H9 (cell line): ENCODE data around the gene LRMDA. TPM values are rescaled to one million over a fixed set of nuclear protein-coding genes. Genes with fewer than 3 reads are reported as not detected.

Source experiments
- DNase-seq: peaks from one replicate; pipeline ENCODE4 v3.0.0-alpha.2; 2017
- H2AFZ ChIP-seq: one replicate; pipeline ENCODE4 v1.6.1; 2013; ENCODE audit warnings: mild to moderate bottlenecking, low read length, control low read depth, moderate library complexity
- H2AK5ac ChIP-seq: 2 replicates; pipeline ENCODE4 v1.6.1; 2013; ENCODE audit warnings: low read length, control low read depth, mixed read lengths; ENCODE audit not compliant: insufficient read length
- H2BK120ac ChIP-seq: one replicate; pipeline ENCODE4 v1.6.1; 2013; ENCODE audit warnings: low read depth, mild to moderate bottlenecking, low read length, control low read depth, inconsistent platforms; ENCODE audit not compliant: poor library complexity, severe bottlenecking
- H2BK12ac ChIP-seq: 2 replicates; pipeline ENCODE4 v1.6.1; 2013; ENCODE audit warnings: low read length, control low read depth, mixed read lengths, low read depth; ENCODE audit not compliant: insufficient read length
- H2BK15ac ChIP-seq: 2 replicates; pipeline ENCODE4 v1.6.1; 2013; ENCODE audit warnings: low read depth, low read length, control low read depth
- H2BK20ac ChIP-seq: one replicate; pipeline ENCODE4 v1.6.1; 2013; ENCODE audit warnings: low read depth, mild to moderate bottlenecking, low read length, control low read depth, inconsistent platforms; ENCODE audit not compliant: poor library complexity, severe bottlenecking
- H2BK5ac ChIP-seq: 2 replicates; pipeline ENCODE4 v1.6.1; 2013; ENCODE audit warnings: low read length, control low read depth, mixed read lengths; ENCODE audit not compliant: insufficient read length
- H3K14ac ChIP-seq: 2 replicates; pipeline ENCODE4 v1.6.1; 2013; ENCODE audit warnings: low read length, control low read depth; ENCODE audit not compliant: insufficient read depth
- H3K18ac ChIP-seq: 2 replicates; pipeline ENCODE4 v1.6.1; 2013; ENCODE audit warnings: low read depth, mild to moderate bottlenecking, mixed read lengths, low read length, control low read depth; ENCODE audit not compliant: insufficient read length
- H3K23ac ChIP-seq: 2 replicates; pipeline ENCODE4 v1.6.1; 2013; ENCODE audit warnings: low read length, control low read depth, mixed read lengths, low read depth; ENCODE audit not compliant: insufficient read length
- H3K23me2 ChIP-seq: 2 replicates; pipeline ENCODE4 v1.6.1; 2013; ENCODE audit warnings: low read depth, mild to moderate bottlenecking, mixed read lengths, low read length, control low read depth; ENCODE audit not compliant: insufficient read length, poor library complexity, severe bottlenecking
- H3K27ac ChIP-seq: 2 replicates; pipeline ENCODE4 v1.5.1; 2013; ENCODE audit warnings: low read length, control low read depth, mixed read lengths, low read depth; ENCODE audit not compliant: insufficient read length
- H3K27me3 ChIP-seq: 2 replicates; pipeline ENCODE4 v1.6.1; 2013; ENCODE audit warnings: low read length, control low read depth, inconsistent platforms; ENCODE audit not compliant: insufficient read depth
- H3K4ac ChIP-seq: 2 replicates; pipeline ENCODE4 v1.6.1; 2013; ENCODE audit warnings: low read depth, mild to moderate bottlenecking, control low read depth, inconsistent platforms, low read length, moderate library complexity
- H3K4me1 ChIP-seq: 2 replicates; pipeline ENCODE4 v1.6.1; 2013; ENCODE audit warnings: low read length, control low read depth, inconsistent platforms; ENCODE audit not compliant: insufficient read depth
- H3K4me2 ChIP-seq: 2 replicates; pipeline ENCODE4 v1.6.1; 2013; ENCODE audit warnings: low read length, control low read depth, mixed read lengths; ENCODE audit not compliant: insufficient read length, insufficient read depth
- H3K56ac ChIP-seq: 2 replicates; pipeline ENCODE4 v1.6.1; 2013; ENCODE audit warnings: low read depth, mild to moderate bottlenecking, mixed read lengths, low read length, control low read depth; ENCODE audit not compliant: insufficient read length
- H3K79me1 ChIP-seq: 2 replicates; pipeline ENCODE4 v1.6.1; 2013; ENCODE audit warnings: low read depth, mild to moderate bottlenecking, moderate library complexity, low read length, control low read depth, inconsistent platforms; ENCODE audit not compliant: insufficient read depth, poor library complexity, severe bottlenecking
- H3K79me2 ChIP-seq: 2 replicates; pipeline ENCODE4 v1.6.1; 2013; ENCODE audit warnings: low read length, control low read depth, inconsistent platforms; ENCODE audit not compliant: insufficient read depth
- H3K9ac ChIP-seq: 2 replicates; pipeline ENCODE4 v1.6.1; 2013; ENCODE audit warnings: low read length, control low read depth, mixed read lengths; ENCODE audit not compliant: insufficient read length; ENCODE audit errors: extremely low read depth
- H3K9me3 ChIP-seq: one replicate; pipeline ENCODE4 v1.6.1; 2013; ENCODE audit warnings: low read depth, low read length, inconsistent platforms; ENCODE audit not compliant: control insufficient read depth
- H3T11ph ChIP-seq: one replicate; pipeline ENCODE4 v1.6.1; 2013; ENCODE audit warnings: mild to moderate bottlenecking, low read length, control low read depth, inconsistent platforms
- H4K20me1 ChIP-seq: one replicate; pipeline ENCODE4 v1.6.1; 2013; ENCODE audit not compliant: control insufficient read depth, insufficient read length, insufficient read depth
- H4K5ac ChIP-seq: 2 replicates; pipeline ENCODE4 v1.6.1; 2013; ENCODE audit warnings: low read depth, mild to moderate bottlenecking, mixed read lengths, low read length, control low read depth; ENCODE audit not compliant: insufficient read length
- H4K8ac ChIP-seq: replicated peaks from 2 replicates; pipeline ENCODE4 v1.6.1; 2013; ENCODE audit warnings: low read length, control low read depth, mixed read lengths, low read depth; ENCODE audit not compliant: insufficient read length
- H4K91ac ChIP-seq: 2 replicates; pipeline ENCODE4 v1.6.1; 2013; ENCODE audit warnings: low read depth, mild to moderate bottlenecking, moderate library complexity, mixed read lengths, low read length, control low read depth; ENCODE audit not compliant: insufficient read length
- H3K27ac Mint-ChIP-seq, 3 experiments: 2 replicates in 2 of 3; 3 replicates in 1 of 3; pipeline ENCODE4 v1.8.0; 2020 to 2021; ENCODE audit warnings: mixed read lengths in 3 of 3, mild to moderate bottlenecking in 1 of 3, moderate library complexity in 1 of 3
- H3K27me3 Mint-ChIP-seq: 2 replicates; pipeline ENCODE4 v1.8.0; 2021; ENCODE audit warnings: low read depth, mild to moderate bottlenecking, moderate library complexity, mixed read lengths
- H3K36me3 Mint-ChIP-seq, 3 experiments: 2 replicates in 2 of 3; 3 replicates in 1 of 3; pipeline ENCODE4 v1.8.0; 2020 to 2021; ENCODE audit warnings: low read depth in 3 of 3, mixed read lengths in 3 of 3; ENCODE audit not compliant: insufficient read depth in 1 of 3
- H3K4me1 Mint-ChIP-seq, 2 experiments: 2 replicates each; pipeline ENCODE4 v1.8.0; 2020; ENCODE audit warnings: mixed read lengths in 2 of 2
- H3K4me3 Mint-ChIP-seq, 2 experiments: 2 replicates in 1 of 2; 3 replicates in 1 of 2; pipeline ENCODE4 v1.8.0; 2020 to 2021; ENCODE audit warnings: mild to moderate bottlenecking in 2 of 2, mixed read lengths in 2 of 2, moderate library complexity in 1 of 2
- H3K9me3 Mint-ChIP-seq, 2 experiments: 2 replicates in 1 of 2; 3 replicates in 1 of 2; pipeline ENCODE4 v1.8.0; 2020; ENCODE audit warnings: mild to moderate bottlenecking in 2 of 2, mixed read lengths in 2 of 2, moderate library complexity in 1 of 2
- CTCF ChIP-seq: fragments of 200-600 bp; sonication (generic); conservative IDR thresholded peaks from 3 replicates; pipeline ENCODE4 v1.8.0; 2021; ENCODE audit warnings: antibody characterized with exemption, mild to moderate bottlenecking
- WGBS: extraction: QIAGEN DNeasy Blood & Tissue Kit; methylation state at CpG from one replicate; pipeline ENCODE4 v1.1.7; 2013; ENCODE audit warnings: missing lambda C conversion rate, low lambda C conversion rate, mixed read lengths; ENCODE audit not compliant: insufficient read length; ENCODE audit errors: extremely low coverage; 5-methylcytosine and 5-hydroxymethylcytosine counted together
- total RNA-seq: library from RNA; stranded (reverse); gene quantifications from 2 replicates; pipeline ENCODE4 v1.2.1, GENCODE V29; 2021

Gene LRMDA
- total RNA-seq, 1 experiment from 2014 or later = 1.8 TPM

GRCh38 chr10:75905490-75905889, 474.1 kb downstream of the LRMDA start:
- no peak overlapping the region for H3K4me3 Mint-ChIP-seq
- H3K23ac ChIP-seq = no peak overlapping the region
- no peak overlapping the region for H2BK20ac ChIP-seq
- no peak overlapping the region for H2AFZ ChIP-seq
- H3K4me2 ChIP-seq = no peak overlapping the region
- no peak overlapping the region for H3K18ac ChIP-seq
- no peaks in the 10 kb centered on the region for H3K79me2 ChIP-seq
- no peaks in the 10 kb centered on the region for H3K9me3 Mint-ChIP-seq
- no peaks in the 10 kb centered on the region for H3K27me3 ChIP-seq
- H3K27ac Mint-ChIP-seq = no peak overlapping the region
- no peak overlapping the region for H3K14ac ChIP-seq
- H3K4me1 ChIP-seq = no peaks in the 10 kb centered on the region
- no peak overlapping the region for H3K56ac ChIP-seq
- H3K23me2 ChIP-seq = no peaks in the 10 kb centered on the region
- no peak for TF ChIP-seq CTCF
- H3K4me1 Mint-ChIP-seq = peaks cover 0 to 8% of the 10 kb centered on the region in 2 experiments; a peak in 3 of 4 replicates
- H3K27ac ChIP-seq = no peak overlapping the region
- H3K27me3 Mint-ChIP-seq = peaks cover 2% of the 10 kb centered on the region; the same call in 1 of the 2 replicates
- no peaks in the 10 kb centered on the region for H3K9me3 ChIP-seq
- no peak for DNase-seq
- no CpG with 5 or more reads among the region's 4 CpGs for WGBS
- H3K9ac ChIP-seq = no peak overlapping the region
- no peak overlapping the region for H4K5ac ChIP-seq
- H2BK5ac ChIP-seq = no peak overlapping the region
- no peak overlapping the region for H3T11ph ChIP-seq
- no peaks in the 10 kb centered on the region for H3K36me3 Mint-ChIP-seq
- H4K91ac ChIP-seq = no peak overlapping the region
- no peak overlapping the region for H2AK5ac ChIP-seq
- H3K79me1 ChIP-seq = no peaks in the 10 kb centered on the region
- no peak overlapping the region for H2BK12ac ChIP-seq
- no peaks in the 10 kb centered on the region for H4K20me1 ChIP-seq
- no peak overlapping the region for H2BK15ac ChIP-seq
- no peak overlapping the region for H3K4ac ChIP-seq
- no peak overlapping the region for H4K8ac ChIP-seq
- no peak overlapping the region for H2BK120ac ChIP-seq
